ENCODE data around the gene OR8D1. TPM values are rescaled to one million over a fixed set of nuclear protein-coding genes. Genes with fewer than 3 reads are reported as not detected.
"Not testable (repeated sequence)": the region's sequence is repeated elsewhere in the genome, so short reads cannot be mapped to it uniquely, and the experiment has no call there.

The OR8D1 gene
- polyA plus RNA-seq, 4 donors = not detected

- no peak for DNase-seq (ENCODE audit: low read depth in 4 of 4, low spot score in 3 of 4)
These were observed 19.1 kb downstream of the OR8D1 start for GRCh38 chr11:124294687-124295086.

GRCh38 chr11:124285610-124286344 is 28.0 kb downstream of the OR8D1 start:
- DNase-seq (ENCODE audit: low read depth in 4 of 4, low spot score in 3 of 4) = no peak

GRCh38 chr11:124278261-124278660 is 35.5 kb downstream of the OR8D1 start:
- no peak for DNase-seq (ENCODE audit: low read depth in 4 of 4, low spot score in 3 of 4)

- no peak for DNase-seq (ENCODE audit: low read depth in 4 of 4, low spot score in 3 of 4)
These were observed 35.9 kb downstream of the OR8D1 start for GRCh38 chr11:124277804-124278203.

GRCh38 chr11:124277207-124277606 is 36.5 kb downstream of the OR8D1 start:
- DNase-seq (ENCODE audit: low read depth in 4 of 4, low spot score in 3 of 4) = no peak

GRCh38 chr11:124276081-124276480 is 37.7 kb downstream of the OR8D1 start:
- DNase-seq (ENCODE audit: low read depth in 4 of 4, low spot score in 3 of 4) = no peak

GRCh38 chr11:124274000-124274399 is 39.7 kb downstream of the OR8D1 start:
- no peak for DNase-seq (ENCODE audit: low read depth in 4 of 4, low spot score in 3 of 4)

GRCh38 chr11:124270886-124271285 is 42.9 kb downstream of the OR8D1 start:
- not testable (repeated sequence) for DNase-seq (ENCODE audit: low read depth in 4 of 4, low spot score in 3 of 4)

GRCh38 chr11:124265041-124265440 is 48.7 kb downstream of the OR8D1 start:
- not testable (repeated sequence) for DNase-seq (ENCODE audit: low read depth in 4 of 4, low spot score in 3 of 4)

GRCh38 chr11:124256076-124256475 is 57.7 kb downstream of the OR8D1 start, which contains the start of gene OR8G5:
Gene OR8G5, plus strand, starts transcription at chr11:124256376. Its CDS starts 8,556 bp downstream, at chr11:124264932.
- no peak for DNase-seq (ENCODE audit: low read depth in 4 of 4, low spot score in 3 of 4)

Other genes starting within 250 kb of the OR8D1 start
- gene VWA5A, start 198.5 kb downstream of the OR8D1 start, polyA plus RNA-seq (ENCODE audit: insufficient read length in 4 of 4) = 10 to 100 TPM; 13.1 to 16.2 (median 15.1) TPM
- gene OR10D3, start 130.6 kb downstream of the OR8D1 start, polyA plus RNA-seq (ENCODE audit: insufficient read length in 4 of 4) = not detected
- gene OR8G1, start 72.9 kb downstream of the OR8D1 start, polyA plus RNA-seq (ENCODE audit: insufficient read length in 4 of 4) = not detected
- gene OR8G5, start 57.6 kb downstream of the OR8D1 start, polyA plus RNA-seq (ENCODE audit: insufficient read length in 4 of 4) = not detected
- gene OR8D2, start 6.2 kb upstream of the OR8D1 start, polyA plus RNA-seq (ENCODE audit: insufficient read length in 4 of 4) = not detected
- not detected for gene OR8B2, start 70.5 kb upstream of the OR8D1 start, polyA plus RNA-seq (ENCODE audit: insufficient read length in 4 of 4)
- gene OR8B3, start 85.1 kb upstream of the OR8D1 start, polyA plus RNA-seq (ENCODE audit: insufficient read length in 4 of 4) = not detected
- gene OR8B4, start 110.9 kb upstream of the OR8D1 start, polyA plus RNA-seq (ENCODE audit: insufficient read length in 4 of 4) = not detected
- not detected for gene OR8B8, start 131.7 kb upstream of the OR8D1 start, polyA plus RNA-seq (ENCODE audit: insufficient read length in 4 of 4)
- gene OR8B12, start 229.7 kb upstream of the OR8D1 start, polyA plus RNA-seq (ENCODE audit: insufficient read length in 4 of 4) = not detected

Measured in left renal pelvis (tissue), 4 donors.